MV-4-11 (cell line): ENCODE measurements around the gene TDP1.
"Not testable (repeated sequence)": the region's sequence is repeated elsewhere in the genome, so short reads cannot be mapped to it uniquely, and the experiment has no call there.

Experiments
- DNase-seq: peaks from one replicate; lab custom pipeline; 2025; lab: John Stamatoyannopoulos, UW

The TDP1 gene

DNA sequence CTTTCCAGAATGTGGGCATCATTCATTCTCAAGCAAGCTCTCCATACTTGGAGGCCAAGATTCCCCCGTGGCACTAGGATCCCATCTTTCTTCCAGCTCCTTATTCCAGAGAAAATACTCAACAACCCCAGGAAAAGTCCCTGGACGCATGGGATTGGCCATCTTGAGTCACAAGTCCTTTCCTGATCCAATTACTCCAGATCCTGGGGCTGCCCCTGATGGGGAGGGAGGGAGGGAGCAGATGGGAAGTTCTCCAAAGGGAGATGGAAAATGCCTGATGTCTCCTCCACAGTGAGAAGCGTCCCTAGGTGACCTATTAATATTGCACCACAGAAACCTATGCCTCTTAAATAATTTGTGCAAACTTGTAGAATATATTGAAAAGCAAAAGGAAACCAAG, 93.7 kb downstream of the TDP1 start:
- no peak for DNase-seq

DNA sequence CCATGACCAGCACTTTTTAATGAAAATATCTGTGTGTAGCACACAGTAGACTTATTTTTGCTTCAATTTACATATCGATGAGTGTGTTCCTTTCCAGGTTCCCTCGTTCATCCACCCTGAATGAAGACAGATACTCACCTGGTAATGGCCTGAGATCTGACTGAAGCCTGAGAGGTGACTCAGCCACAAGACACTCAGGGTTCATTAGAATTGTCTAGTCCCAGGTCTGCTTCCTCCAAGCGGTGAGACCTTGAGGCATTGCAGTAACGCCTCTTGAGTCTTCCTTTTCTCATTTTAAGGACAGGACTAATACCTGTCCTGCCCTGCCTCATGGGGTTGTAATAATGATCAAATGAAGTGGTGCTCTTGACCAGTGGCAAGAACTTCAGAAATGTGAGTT, 94.5 kb downstream of the TDP1 start:
- no peak for DNase-seq

DNA sequence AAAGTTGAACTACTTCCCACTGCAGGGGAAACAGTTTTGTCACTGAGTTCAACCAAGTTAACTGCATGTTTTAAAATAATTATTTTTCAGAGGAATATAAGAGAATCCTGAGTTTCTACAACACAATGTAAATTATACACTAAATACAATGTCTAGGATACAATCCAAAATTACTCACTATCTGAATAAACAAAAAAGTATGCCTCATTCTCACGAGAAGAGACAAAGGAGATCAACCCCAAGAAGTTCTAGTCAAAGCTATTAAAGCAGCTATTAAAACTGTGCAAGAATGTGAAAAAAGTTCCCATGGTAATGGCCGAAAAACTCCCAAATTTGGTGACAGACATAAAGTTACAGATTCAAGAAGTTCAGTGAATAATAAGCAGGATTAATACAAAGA, 97.3 kb downstream of the TDP1 start:
- no peak for DNase-seq

DNA sequence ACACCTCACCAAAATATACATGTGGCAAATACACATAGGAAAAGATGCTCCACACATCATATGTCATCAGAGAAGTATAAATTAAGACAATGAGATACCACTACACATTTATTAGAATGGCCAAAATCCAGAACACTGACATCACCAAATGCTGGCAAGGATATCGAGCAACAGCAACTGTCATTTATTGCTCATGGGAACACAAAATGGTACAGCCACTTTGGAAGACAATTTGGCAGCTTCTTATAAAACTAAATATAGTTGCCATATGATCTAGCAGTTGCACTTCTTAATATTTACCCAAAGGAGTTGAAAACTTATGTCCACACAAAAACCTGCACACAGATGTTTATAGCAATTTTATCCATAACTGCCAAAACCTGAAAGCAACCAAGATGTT, 99.1 kb downstream of the TDP1 start:
- DNase-seq, result no peak

DNA sequence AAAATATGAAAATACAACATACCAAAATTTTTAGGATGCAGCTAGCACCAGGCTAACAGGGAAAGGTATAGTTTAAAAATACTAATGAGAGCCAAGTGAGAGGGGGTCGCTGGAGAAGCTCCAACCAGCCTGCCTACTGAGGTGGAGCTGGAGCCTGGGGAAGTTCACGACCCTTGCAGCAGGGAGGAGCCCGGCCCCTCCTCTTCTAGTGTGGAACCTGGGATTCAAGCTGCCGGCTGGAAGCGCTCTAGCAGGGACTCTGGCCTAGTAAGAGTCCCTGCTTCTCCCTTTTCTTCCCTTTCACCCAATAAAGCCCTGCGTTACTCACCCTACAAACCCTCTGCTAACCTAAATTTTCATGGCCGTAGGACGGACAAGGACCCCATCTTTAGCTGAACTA, 101.1 kb downstream of the TDP1 start:
- no peak for DNase-seq

DNA sequence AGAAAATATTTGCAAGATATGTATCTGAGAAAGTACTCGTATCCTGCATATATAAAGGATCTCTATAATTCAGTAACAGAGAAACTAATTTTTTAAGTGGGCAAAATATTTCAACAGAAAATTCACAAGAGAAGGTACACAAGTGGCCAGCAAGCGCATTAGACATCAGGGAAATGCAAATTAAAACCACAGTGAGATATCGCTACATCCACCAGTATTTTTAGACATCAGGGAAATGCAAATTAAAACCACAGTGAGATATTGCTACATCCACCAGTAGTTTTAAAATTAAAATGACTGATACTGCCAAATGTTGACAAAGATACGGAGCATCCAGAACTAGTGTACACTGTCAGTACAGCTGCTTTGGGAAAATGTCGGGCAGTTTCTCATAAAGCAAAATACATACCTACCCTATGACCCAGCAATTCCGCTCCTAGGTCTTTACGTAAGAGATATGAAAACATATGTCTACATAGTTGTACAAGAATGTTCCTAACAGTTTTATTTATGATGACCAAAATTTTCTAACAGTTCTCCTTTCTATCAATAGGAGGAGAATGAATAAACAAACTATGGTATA, 103.2 kb downstream of the TDP1 start:
- DNase-seq, result peak; percentile 50

DNA sequence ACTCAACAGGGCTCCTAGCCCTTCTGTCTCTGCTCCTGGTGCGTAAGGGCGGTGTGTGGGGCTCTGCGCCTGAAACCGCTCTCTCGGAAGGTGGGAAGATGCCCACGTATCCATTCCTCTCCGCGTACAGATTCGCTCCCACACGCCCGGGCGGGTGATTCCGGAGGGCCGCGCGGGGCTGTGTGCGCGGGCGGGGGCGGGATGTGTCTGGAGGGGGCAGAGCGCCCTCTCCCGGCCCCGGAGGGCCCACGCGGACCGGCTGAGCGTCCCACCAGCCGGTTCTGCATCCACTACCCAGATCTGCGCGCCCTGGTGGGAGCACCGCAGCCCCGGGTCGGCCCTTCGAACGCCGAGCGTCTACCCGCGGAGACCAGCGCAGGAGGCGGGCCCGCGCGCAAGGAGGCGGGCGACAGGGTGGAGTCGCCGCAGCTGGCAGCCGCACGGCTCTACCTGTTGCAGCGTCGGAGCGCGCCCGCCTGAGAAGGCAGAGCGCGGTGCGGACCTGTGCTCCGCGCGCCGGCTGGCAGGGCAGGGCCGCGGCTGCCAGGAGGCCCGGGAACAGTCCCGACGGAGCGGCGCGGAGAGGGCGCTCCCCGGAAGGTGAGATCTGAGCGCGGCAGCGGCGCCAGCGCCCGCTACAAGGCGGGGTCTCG, 104.7 kb downstream of the TDP1 start:
- no peak for DNase-seq

DNA sequence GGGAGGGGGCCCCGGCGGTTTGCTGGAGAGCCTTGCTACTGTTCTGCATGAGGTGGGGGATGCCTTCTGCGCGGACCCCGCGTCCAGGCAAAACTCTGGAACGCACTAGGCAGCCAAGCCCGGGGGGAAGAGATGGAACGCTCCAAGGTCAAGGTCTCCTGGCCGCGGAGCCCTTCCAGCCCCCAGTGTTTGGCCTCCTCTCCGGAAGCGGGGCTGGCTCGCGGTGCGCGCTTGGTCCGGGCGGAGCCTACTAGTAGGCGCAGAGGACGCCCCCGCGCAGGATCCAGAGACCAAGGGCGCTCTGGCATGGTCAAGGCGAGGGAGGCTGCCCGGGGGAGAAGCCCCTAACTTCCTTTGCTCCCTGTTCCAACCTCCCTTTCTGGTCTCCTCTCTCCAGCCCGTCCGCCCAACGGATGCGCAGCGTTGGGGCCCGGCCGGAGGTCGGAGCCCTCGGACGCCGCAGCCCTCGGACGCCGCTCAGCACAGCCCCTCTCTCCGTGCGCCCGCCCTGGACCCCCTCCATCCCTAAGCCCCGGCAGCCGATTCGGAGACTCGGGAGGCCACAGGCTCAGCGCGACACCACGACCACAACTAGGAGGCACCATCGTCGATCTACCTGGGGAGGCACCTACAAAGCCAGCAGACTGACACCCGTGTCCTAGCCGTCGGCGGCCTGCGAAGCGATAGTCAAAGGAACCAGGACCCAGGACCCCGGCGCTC, 105.4 kb downstream of the TDP1 start:
- no peak for DNase-seq

DNA sequence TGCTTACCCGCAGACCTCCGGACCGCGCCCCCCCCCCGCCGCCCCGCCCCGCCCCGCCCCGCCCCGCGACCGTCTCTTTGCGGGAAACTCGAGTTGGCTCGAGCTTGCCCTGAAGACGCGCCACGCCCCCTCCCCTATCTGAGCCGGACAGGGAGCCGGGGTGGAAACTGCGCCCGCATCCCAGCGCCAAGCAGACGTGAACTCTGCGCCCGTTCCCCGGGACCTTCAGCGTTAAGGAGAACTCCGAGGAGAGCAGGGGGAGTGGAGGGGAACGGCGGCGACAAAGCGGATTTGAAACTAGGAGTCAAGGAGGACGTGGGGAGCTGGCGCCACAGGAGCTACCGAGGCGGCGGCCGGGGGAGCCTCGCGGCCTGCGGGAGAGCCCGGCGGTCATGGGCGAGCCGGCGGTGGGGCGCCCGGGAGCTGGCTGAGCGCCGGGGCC, 106.0 kb downstream of the TDP1 start, which contains the start of gene KCNK13:
Gene KCNK13, plus strand, starts transcription at position 310 of the 442 bp plus-strand sequence. CDS start 212 bp downstream, outside the sequence.
- DNase-seq, result peak; percentile 71

DNA sequence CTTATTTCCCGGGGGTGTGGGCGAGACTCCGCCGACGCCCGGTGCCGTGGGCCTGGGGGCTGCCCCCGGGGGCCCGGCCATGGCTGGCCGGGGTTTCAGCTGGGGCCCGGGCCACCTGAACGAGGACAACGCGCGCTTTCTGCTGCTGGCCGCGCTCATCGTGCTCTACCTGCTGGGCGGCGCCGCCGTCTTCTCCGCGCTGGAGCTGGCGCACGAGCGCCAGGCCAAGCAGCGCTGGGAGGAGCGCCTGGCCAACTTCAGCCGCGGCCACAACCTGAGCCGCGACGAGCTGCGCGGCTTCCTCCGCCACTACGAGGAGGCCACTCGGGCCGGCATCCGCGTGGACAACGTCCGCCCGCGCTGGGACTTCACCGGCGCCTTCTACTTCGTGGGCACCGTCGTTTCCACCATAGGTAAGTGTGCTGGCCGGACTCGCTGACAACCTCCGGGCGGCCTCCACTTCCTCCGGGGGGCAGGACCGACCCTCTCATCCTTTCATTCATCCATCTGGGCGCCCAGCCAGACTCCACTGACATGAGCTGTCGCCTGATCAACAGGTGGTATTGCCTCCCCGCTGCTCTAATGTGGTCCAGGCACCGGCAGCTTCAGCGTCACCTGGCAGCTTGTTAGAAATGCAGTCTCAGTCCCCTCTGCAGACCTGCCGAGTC, 106.5 kb downstream of the TDP1 start:
- no peak for DNase-seq

DNA sequence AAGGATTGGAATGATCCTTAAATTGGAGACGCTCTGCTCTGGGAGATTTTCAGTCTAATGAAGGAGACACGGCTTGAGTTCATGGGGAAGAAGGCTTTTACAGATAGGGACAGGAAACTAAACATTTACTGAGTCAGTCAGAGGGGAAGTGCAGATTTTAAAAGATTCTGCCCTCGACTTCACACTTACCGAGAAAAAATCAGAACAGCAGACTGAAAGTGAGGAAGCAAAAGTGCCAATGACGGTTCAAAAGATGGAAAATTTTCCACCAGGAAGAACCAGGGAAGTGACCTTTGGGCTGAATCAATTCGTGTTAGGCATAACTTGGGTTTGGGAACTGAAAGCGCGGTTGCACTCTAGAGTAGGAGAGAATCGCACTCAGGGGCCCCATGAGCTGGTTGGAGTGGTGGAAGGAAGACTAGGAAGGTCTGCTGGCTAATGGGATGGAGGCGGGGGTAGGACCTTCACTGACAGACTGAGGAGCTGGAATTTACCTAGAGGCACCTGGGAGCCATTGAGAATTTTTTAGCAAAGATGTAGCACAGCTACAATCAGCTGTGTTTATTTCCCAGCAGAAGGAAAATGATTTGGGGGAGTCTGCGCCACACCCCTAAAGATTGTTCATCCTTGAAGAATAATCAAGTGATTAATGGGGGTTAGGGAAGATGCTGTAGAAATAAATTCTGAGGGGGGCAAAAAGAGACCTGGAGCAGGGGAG, 107.3 kb downstream of the TDP1 start:
- peak; percentile 37 for DNase-seq

DNA sequence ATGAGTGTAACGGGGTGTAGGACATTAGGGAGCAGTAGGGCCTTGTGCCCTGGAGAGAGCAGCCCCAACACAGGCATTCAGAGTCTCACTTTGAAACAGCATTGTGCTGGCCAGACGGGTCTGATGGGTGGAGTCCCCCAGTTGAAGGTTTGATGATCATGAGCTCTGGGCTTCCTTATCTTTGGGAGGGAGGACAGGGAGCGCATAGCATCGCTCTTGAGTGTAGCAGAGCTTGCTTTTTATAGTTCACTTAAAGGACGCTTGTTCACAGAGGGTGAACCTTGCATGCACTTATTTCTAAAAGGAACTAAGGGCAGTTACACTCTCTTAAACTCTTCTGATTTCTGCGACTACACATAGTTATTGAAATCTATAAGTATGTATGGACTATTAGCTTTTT, 116.6 kb downstream of the TDP1 start:
- no peak for DNase-seq

DNA sequence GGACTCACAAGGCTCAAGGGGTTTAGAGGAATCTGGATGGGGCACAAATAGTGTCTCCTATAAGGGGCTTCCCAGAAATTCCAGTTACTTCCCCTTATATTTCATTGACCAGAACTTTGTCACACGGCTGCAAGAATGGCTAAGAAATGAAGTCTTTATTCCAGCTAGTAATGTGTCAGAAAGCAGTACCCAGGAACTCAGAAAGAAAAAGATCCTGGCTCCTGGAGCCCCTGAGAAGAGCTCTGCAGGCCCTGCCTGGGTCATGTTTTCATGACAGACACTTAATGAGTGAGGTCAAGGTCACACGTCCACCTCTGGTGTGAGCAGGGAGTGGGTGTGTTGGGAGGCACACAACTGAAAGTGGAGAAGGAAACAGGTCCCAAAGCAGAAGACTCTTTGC, 123.8 kb downstream of the TDP1 start:
- DNase-seq, result no peak

DNA sequence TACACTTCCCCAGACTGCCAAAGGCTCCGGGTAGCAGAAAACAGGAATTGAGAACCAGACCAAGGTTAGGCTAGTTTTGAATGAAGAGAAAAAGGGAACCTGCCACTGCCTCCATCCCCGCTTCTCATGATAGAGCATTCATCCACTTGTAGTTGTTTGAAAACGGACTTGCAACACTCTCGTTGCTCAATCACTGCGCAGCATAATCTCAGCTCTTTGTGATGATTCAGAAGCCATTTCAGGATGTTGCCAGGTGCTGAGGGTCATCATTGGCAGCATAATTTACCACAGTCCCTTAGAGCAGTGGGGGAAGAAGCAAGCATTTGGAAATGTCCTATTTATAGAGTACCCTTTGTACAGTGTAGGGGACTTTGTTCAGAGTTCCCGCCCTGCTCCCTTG, 131.7 kb downstream of the TDP1 start:
- DNase-seq, result peak; percentile 100

DNA sequence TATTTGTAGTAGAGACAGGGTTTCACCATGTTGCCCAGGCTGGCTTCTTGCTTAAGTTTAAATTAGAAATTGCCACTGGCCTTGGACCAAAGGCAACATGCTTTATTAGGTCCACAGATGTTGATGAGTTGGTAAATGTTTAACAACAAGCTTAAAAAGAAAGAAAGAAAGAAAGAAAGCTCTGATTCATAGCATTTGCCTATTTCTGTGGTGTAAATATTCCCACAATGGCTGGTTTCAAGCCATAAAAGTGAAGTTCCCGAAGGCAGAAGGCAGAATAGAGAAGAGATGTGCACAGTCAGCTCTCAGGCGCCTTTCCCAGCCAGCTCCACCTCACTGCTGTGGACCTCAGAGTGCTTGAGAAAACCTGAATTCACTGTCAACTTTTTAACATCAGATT, 132.4 kb downstream of the TDP1 start:
- no peak for DNase-seq

DNA sequence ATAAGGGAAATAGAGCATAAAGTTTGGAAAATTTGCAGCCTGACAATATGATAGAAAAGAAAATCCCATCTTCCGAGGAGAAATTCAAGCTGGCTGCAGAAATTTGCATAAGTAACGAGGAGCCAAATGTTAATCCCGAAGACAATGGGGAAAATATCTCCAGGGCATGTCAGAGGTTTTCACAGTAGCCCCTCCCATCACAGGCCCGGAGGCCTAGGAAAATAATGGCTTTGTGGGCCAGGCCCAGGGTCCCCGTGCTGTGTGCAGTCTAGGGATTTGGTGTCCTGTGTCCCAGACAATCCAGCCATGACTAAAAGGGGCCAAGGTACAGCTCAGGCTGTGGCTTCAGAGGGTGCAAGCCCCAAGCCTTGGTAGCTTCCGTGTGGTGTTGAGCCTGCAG, 133.8 kb downstream of the TDP1 start:
- DNase-seq, result not testable (repeated sequence)

DNA sequence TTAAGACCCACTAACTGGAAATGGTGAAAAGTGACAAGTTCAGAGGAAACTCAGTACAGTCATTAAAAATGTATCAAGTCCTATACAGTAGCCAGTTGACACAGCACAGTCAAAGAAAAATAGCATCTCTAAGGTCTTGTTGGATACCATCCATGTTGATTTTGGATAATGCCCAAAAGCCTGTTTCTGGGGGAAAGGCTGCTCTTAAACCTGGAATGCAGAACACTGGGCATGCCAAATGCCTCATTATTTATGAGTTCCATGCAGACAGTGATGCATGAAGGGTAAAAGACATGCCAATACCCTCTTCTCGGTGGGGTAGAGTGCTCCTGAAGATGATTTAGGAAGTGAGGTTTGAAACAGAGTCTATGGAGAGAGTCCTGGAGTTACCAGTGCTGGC, 135.7 kb downstream of the TDP1 start:
- DNase-seq, result no peak

DNA sequence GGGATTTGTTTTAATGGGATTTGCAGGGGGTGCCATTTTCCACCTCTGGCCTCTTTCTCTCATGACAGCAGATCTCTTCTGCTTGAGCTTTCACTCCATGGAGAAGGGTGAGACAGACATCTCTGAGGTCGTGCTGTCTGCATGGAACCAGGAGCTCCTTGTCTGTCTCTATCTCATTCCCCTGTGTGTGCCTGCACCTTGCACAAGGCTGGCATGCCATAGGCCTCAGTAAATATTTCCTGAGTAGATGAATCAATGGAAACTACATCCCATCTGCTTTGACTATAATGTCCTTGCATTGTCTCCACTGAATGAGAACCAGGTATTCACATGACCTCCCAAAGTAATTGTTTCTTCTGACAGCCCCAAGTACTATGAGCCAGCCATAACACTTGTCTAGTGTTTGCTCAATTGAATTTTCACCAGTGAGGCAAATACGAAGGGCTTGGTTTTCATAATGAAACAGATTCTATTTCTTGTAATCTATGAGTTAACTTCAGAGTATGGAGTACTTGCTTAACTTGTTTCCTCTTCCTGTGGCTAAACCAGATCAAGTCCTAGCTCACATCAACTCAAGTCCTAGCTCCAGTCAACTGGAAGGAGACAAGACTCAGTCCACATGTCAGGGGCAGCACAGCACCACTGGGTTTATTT, 138.3 kb downstream of the TDP1 start:
- peak; percentile 94 for DNase-seq
